HepG2 (cell line): ENCODE measurements around the gene ABCB6. TPM values are rescaled to one million over a fixed set of nuclear protein-coding genes. Genes with fewer than 3 reads are reported as not detected.

Experiments
- CBX5 ChIP-seq: sonication (generic); formaldehyde crosslinking; IDR thresholded peaks from 2 replicates; pipeline ENCODE4 v1.4.0; 2020; ENCODE audit warnings: missing genetic modification reagents, borderline replicate concordance
- GABPA ChIP-seq, 2 experiments: IDR thresholded peaks; 2 replicates each; pipeline ENCODE4 v1.6.1; 2011 to 2016; ENCODE audit warnings: low read depth in 2 of 2, low read length in 1 of 2, missing biosample characterization in 1 of 2, missing genetic modification characterization in 1 of 2
- GABPB1 ChIP-seq: IDR thresholded peaks from 2 replicates; pipeline ENCODE4 v1.6.1; 2016; ENCODE audit warnings: mild to moderate bottlenecking, missing genetic modification reagents, moderate library complexity, missing compliant biosample characterization
- HES4 ChIP-seq: sonication (generic); formaldehyde crosslinking; IDR thresholded peaks from 2 replicates; pipeline ENCODE4 v1.9.0; 2021; ENCODE audit warnings: mild to moderate bottlenecking, missing genetic modification reagents, borderline replicate concordance
- HINFP ChIP-seq: sonication (generic); formaldehyde crosslinking; IDR thresholded peaks from 2 replicates; pipeline ENCODE4 v1.4.0; 2020; ENCODE audit warnings: low read depth, mild to moderate bottlenecking, missing genetic modification reagents
- HOXD1 ChIP-seq: sonication (generic); formaldehyde crosslinking; IDR thresholded peaks from 2 replicates; pipeline ENCODE4 v1.5.0; 2020; ENCODE audit warnings: missing genetic modification reagents
- KLF13 ChIP-seq: sonication (generic); formaldehyde crosslinking; IDR thresholded peaks from 2 replicates; pipeline ENCODE4 v1.4.0; 2020; ENCODE audit warnings: mild to moderate bottlenecking, missing genetic modification reagents
- MTA3 ChIP-seq: sonication (generic); formaldehyde crosslinking; IDR thresholded peaks from 2 replicates; pipeline ENCODE4 v1.4.0; 2020; ENCODE audit warnings: missing genetic modification reagents
- RFXANK ChIP-seq: IDR thresholded peaks from 2 replicates; pipeline ENCODE4 v1.6.1; 2016
- ZNF18 ChIP-seq: sonication (generic); formaldehyde crosslinking; IDR thresholded peaks from 2 replicates; pipeline ENCODE4 v1.8.0; 2022; ENCODE audit warnings: mild to moderate bottlenecking, missing genetic modification reagents; ENCODE audit not compliant: insufficient replicate concordance
- ZNF253 ChIP-seq: sonication (generic); formaldehyde crosslinking; IDR thresholded peaks from 2 replicates; pipeline ENCODE4 v1.8.0; 2022; ENCODE audit warnings: mild to moderate bottlenecking, missing genetic modification reagents, borderline replicate concordance
- ZNF597 ChIP-seq: sonication (generic); formaldehyde crosslinking; IDR thresholded peaks from 2 replicates; pipeline ENCODE4 v1.5.0; 2020; ENCODE audit warnings: missing genetic modification reagents
- ZNF598 ChIP-seq: sonication (generic); formaldehyde crosslinking; IDR thresholded peaks from 2 replicates; pipeline ENCODE4 v1.5.1; 2020; ENCODE audit warnings: mild to moderate bottlenecking, missing genetic modification reagents, borderline replicate concordance
- ZNF607 ChIP-seq: sonication (generic); formaldehyde crosslinking; IDR thresholded peaks from 2 replicates; pipeline ENCODE4 v1.5.1; 2020; ENCODE audit warnings: missing genetic modification reagents, mild to moderate bottlenecking, borderline replicate concordance
- ZNF773 ChIP-seq: sonication (generic); formaldehyde crosslinking; IDR thresholded peaks from 2 replicates; pipeline ENCODE4 v1.4.0; 2020; ENCODE audit warnings: missing genetic modification reagents, borderline replicate concordance
- ZNF784 ChIP-seq: sonication (generic); formaldehyde crosslinking; IDR thresholded peaks from 2 replicates; pipeline ENCODE4 v1.5.1; 2020; ENCODE audit warnings: missing genetic modification reagents, mild to moderate bottlenecking, borderline replicate concordance
- ZSCAN5A ChIP-seq: sonication (generic); formaldehyde crosslinking; IDR thresholded peaks from 2 replicates; pipeline ENCODE4 v1.8.0; 2022; ENCODE audit warnings: mild to moderate bottlenecking, missing genetic modification reagents, borderline replicate concordance
- ZUFSP ChIP-seq: sonication (generic); formaldehyde crosslinking; IDR thresholded peaks from 2 replicates; pipeline ENCODE4 v1.9.0; 2021; ENCODE audit warnings: missing genetic modification reagents, mild to moderate bottlenecking, borderline replicate concordance
- polyA plus RNA-seq, 8 experiments: library from polyadenylated mRNA; depleted of rRNA in 3 of 8; stranded (reverse) in 7 of 8; unstranded in 1 of 8; fragments of >200 nt; fragmentation: Illumina TruSeq in 4 of 8; extraction: Trizol in 4 of 8; gene quantifications; 2 replicates each; pipeline versions ENCODE4 v1.2.1 to v1.2.3, GENCODE V29; 2011 to 2016; ENCODE audit warnings: low read depth in 4 of 8, missing spikeins in 1 of 8, mixed read lengths in 1 of 8; ENCODE audit not compliant: insufficient read depth in 1 of 8
- total RNA-seq, 5 experiments: library from RNA; depleted of rRNA; stranded (reverse); fragments of >200 nt; fragmentation: Illumina TruSeq; extraction: Trizol; gene quantifications; 2 replicates each; pipeline ENCODE4 v1.2.3, GENCODE V29; 2016; ENCODE audit warnings: low read depth in 1 of 5

The ABCB6 gene
- total and polyA plus RNA-seq, 2 of the 13 experiments (the other 11 are each of a cell fraction or from before 2014, with no cell fraction given), result 91.1 to 137 TPM

- peak; percentile 93 for TF ChIP-seq ZNF18 (CRISPR knock-in tag)
- TF ChIP-seq GABPB1 (CRISPR knock-in tag), result peak; percentile 85
- TF ChIP-seq KLF13 (CRISPR knock-in tag), result peak; percentile 73
- peak; percentile 65 for TF ChIP-seq HOXD1
- TF ChIP-seq ZNF253 (CRISPR knock-in tag), result no peak
- TF ChIP-seq ZNF597 (CRISPR knock-in tag), result no peak
- TF ChIP-seq ZNF598 (CRISPR knock-in tag), result peak; percentile 82; the same call in 1 of the 2 replicates
- no peak for TF ChIP-seq GABPA (IDR thresholded peaks at IDR 0.05; ENCODE audit: low read depth, low read length)
- TF ChIP-seq GABPA (CRISPR knock-in tag; IDR thresholded peaks at IDR 0.05; ENCODE audit: low read depth), result peak; percentile 36; the same call in 1 of the 2 replicates
- TF ChIP-seq HINFP (CRISPR knock-in tag), result peak; percentile 40; the same call in 1 of the 2 replicates
- no peak for TF ChIP-seq MTA3 (CRISPR knock-in tag)
- TF ChIP-seq ZNF607 (CRISPR knock-in tag), result no peak; the same call in 1 of the 2 replicates
- TF ChIP-seq ZUFSP, result no peak
- TF ChIP-seq CBX5, result peak; percentile 93; the same call in 1 of the 2 replicates
- TF ChIP-seq ZSCAN5A (CRISPR knock-in tag), result peak; percentile 98
- peak; percentile 82 for TF ChIP-seq RFXANK (CRISPR knock-in tag)
- peak; percentile 95; the same call in 1 of the 2 replicates for TF ChIP-seq HES4 (CRISPR knock-in tag)
- peak; percentile 78 for TF ChIP-seq ZNF784
- TF ChIP-seq ZNF773 (CRISPR knock-in tag), result peak; percentile 69; the same call in 1 of the 2 replicates
Observed at GRCh38 chr2:219218732-219219701, at the start of gene ABCB6 (continued).
